MCF 10A (cell line): ENCODE measurements around the gene CST3. TPM values are rescaled to one million over a fixed set of nuclear protein-coding genes. Genes with fewer than 3 reads are reported as not detected.

Experiments
- BruUV-seq: library from RNA; stranded (reverse); fragments of 400-500 nt; replicated peaks from 2 replicates; lab custom pipeline; 2021; lab: Mats Ljungman, UMichigan
- CTCF ChIA-PET: fragments of 300-600 bp; sonication (Branson Sonifier 250); formaldehyde crosslinking; extraction: SDS; loops from one replicate; lab custom pipeline; 2021; ENCODE audit warnings: antibody characterized with exemption, inconsistent platforms; lab: Yijun Ruan, JAX
- POLR2A ChIA-PET: fragments of 300-600, 350-650 bp; sonication (Branson Sonifier 250); formaldehyde crosslinking; extraction: SDS; loops from one replicate; lab custom pipeline; 2020; ENCODE audit warnings: antibody characterized with exemption, inconsistent platforms; lab: Yijun Ruan, JAX
- DNase-seq: peaks from one replicate; pipeline ENCODE4 v3.0.0-alpha.2; 2018; ENCODE audit not compliant: unreplicated experiment
- H3K27ac Mint-ChIP-seq: one replicate; pipeline ENCODE4 v1.8.0; 2022; ENCODE audit warnings: mild to moderate bottlenecking, low read depth, mixed read lengths; ENCODE audit not compliant: unreplicated experiment
- H3K27me3 Mint-ChIP-seq: one replicate; pipeline ENCODE4 v1.8.0; 2022; ENCODE audit warnings: mixed read lengths; ENCODE audit not compliant: insufficient read depth, unreplicated experiment
- H3K36me3 Mint-ChIP-seq: one replicate; pipeline ENCODE4 v1.8.0; 2022; ENCODE audit warnings: mild to moderate bottlenecking, moderate library complexity, mixed read lengths; ENCODE audit not compliant: insufficient read depth, unreplicated experiment
- H3K4me1 Mint-ChIP-seq: one replicate; pipeline ENCODE4 v1.8.0; 2022; ENCODE audit warnings: mixed read lengths; ENCODE audit not compliant: insufficient read depth, unreplicated experiment
- H3K4me3 Mint-ChIP-seq: one replicate; pipeline ENCODE4 v1.8.0; 2022; ENCODE audit warnings: mild to moderate bottlenecking, moderate library complexity, mixed read lengths; ENCODE audit not compliant: unreplicated experiment
- H3K9me3 Mint-ChIP-seq: one replicate; pipeline ENCODE4 v1.8.0; 2022; ENCODE audit warnings: mixed read lengths; ENCODE audit not compliant: unreplicated experiment
- CTCF ChIP-seq: fragments of 200-600 bp; IDR thresholded peaks from one replicate; pipeline ENCODE4 v1.8.0; 2022; ENCODE audit warnings: antibody characterized with exemption, mild to moderate bottlenecking; ENCODE audit not compliant: unreplicated experiment
- intact Hi-C: fragments of 100-400 bp; cut with micrococcal nuclease; formaldehyde crosslinking; loops from 2 replicates; pipeline ENCODE4 v1.14.1; 2022
- total RNA-seq: library from RNA; stranded (reverse); gene quantifications from 2 replicates; pipeline ENCODE4 v1.2.3, GENCODE V29; 2022

Gene CST3
- total RNA-seq, 1 experiment from 2014 or later: 303 TPM

GRCh38 chr20:23683807-23684206 is 46.1 kb upstream of the CST3 start:
- no peak overlapping the region for H3K27ac Mint-ChIP-seq
- CTCF ChIA-PET: interaction anchor here (1.0 kb wide), 1 partner anchor 15 kb away, joined by 3 read pairs; no protein-coding TSS in a partner anchor
- no peaks in the 10 kb centered on the region for H3K9me3 Mint-ChIP-seq
- POLR2A ChIA-PET: no interaction called here
- peaks cover 9% of the 10 kb centered on the region for H3K27me3 Mint-ChIP-seq
- H3K4me1 Mint-ChIP-seq: no peaks in the 10 kb centered on the region
- no peak for DNase-seq
- intact Hi-C loops: no loop called here
- H3K4me3 Mint-ChIP-seq: no peak overlapping the region
- TF ChIP-seq CTCF: no peak
- no TSS peak for BruUV-seq
- no peaks in the 10 kb centered on the region for H3K36me3 Mint-ChIP-seq

GRCh38 chr20:23683281-23683680 is 45.5 kb upstream of the CST3 start:
- Mint-ChIP-seq H3K4me1 (no peaks in the 10 kb centered on the region), H3K27ac (no peak overlapping the region), H3K9me3 (no peaks in the 10 kb centered on the region), H3K27me3 (peaks cover 14% of the 10 kb centered on the region), H3K4me3 (no peak overlapping the region), H3K36me3 (no peaks in the 10 kb centered on the region)
- DNase-seq: no peak
- POLR2A ChIA-PET: no interaction called here
- intact Hi-C loops: no loop called here
- CTCF ChIA-PET: interaction anchor here (1.0 to 2.4 kb wide), 3 partner anchors 15 to 98 kb away, joined by 3 to 11 read pairs (median 4); no protein-coding TSS in a partner anchor
- no peak for TF ChIP-seq CTCF
- BruUV-seq: no TSS peak

- Mint-ChIP-seq H3K4me3 (no peak overlapping the region), H3K27me3 (peaks cover 43% of the 10 kb centered on the region)
- intact Hi-C loops: no loop called here
Observed at GRCh38 chr20:23680146-23680545, 42.4 kb upstream of the CST3 start.

More at GRCh38 chr20:23680146-23680545, 42.4 kb upstream of the CST3 start:
- Mint-ChIP-seq H3K27ac (no peak overlapping the region), H3K4me1 (no peaks in the 10 kb centered on the region), H3K36me3 (no peaks in the 10 kb centered on the region), H3K9me3 (no peaks in the 10 kb centered on the region)
- ChIA-PET POLR2A (no interaction called here), CTCF (interaction anchor here (1.2 to 2.0 kb wide), 2 partner anchors 12 to 258 kb away, joined by 3 to 8 read pairs; no protein-coding TSS in a partner anchor)
- no TSS peak for BruUV-seq
- TF ChIP-seq CTCF: no peak
- DNase-seq: no peak
